Measurements from ENCODE around the gene STAT3. TPM values are rescaled to one million over a fixed set of nuclear protein-coding genes. Genes with fewer than 3 reads are reported as not detected.

The STAT3 gene
- total RNA-seq: 240 and 241 TPM in 2 replicates

DNA sequence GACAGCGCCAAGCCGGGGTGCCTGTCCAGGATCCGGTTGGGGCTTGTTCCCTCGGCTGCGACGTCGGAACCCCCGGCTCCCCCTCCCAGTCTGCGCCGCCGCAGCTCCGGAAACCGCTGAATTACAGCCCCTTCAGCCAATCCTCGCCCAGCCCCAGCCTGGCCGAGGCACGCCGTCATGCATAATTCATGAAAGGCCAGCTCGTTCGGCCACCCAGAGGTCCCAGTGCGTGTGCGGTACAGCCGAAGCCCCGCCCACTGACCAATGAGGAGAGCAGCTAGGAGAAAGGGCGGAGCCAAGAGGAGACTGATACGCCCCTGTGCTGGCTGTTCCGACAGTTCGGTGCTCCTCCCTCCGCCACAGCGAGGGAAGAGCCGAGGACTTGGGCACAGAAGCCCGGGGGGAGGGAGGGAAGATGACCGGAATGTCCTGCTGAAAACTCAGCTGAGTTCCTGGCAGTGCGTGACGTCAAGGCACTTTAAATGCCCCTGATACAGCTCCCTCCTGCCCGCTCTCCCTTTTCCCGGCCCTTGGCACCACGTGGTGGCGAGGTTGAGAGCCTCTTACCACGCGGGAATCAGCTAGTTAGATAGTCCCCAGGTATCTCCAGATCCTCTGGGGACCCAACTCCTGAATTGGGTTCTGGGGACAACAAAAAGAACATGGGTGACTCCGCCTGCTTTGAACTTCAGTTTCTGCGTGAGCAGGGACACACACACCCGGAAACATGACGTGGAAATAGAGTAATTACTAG lies at the start of gene STAT3:
TSS of gene STAT3 (minus strand) at position 62 of the 754 bp plus-strand sequence. CDS start 39,926 bp downstream, outside the sequence.
- Mint-ChIP-seq H3K27me3 (ENCODE audit: insufficient read depth) (no peaks in the 10 kb centered on the region), H3K9me3 (no peaks in the 10 kb centered on the region), H3K27ac (peak within 1 kb of the TSS; percentile 100), H3K4me3 (peak within 1 kb of the TSS; percentile 92), H3K36me3 (ENCODE audit: low read depth) (peaks cover 14% of the 10 kb centered on the region), H3K4me1 (ENCODE audit: low read depth) (peaks cover 54% of the 10 kb centered on the region)
- intact Hi-C loops (cut with micrococcal nuclease): loop anchor here (1.0 to 5.0 kb wide), 9 partner anchors 18 to 456 kb away; partner anchors contain the start of gene ODAD4
- peak; percentile 100 for DNase-seq (ENCODE audit: low spot score)

DNA sequence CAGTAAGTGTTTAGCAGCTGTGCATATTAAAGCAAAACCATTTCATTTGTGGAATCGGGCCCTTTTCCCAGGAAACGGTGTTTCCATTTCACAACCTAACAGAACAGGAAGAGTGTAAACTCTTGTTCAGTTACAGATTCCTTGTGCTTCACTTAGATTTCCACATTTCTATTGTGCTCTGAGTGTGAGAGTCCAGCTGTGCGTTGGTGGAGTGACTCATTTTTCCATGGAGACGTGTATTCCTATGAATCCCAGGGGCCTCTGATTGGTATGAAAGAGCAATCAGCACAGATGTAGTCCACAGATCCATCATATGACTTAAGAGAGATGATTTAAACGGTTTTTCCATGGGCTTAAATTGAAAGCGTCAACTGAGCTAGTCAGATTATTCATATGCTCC lies 48.1 kb upstream of the STAT3 start:
- Mint-ChIP-seq H3K4me1 (ENCODE audit: low read depth) (peaks cover 2% of the 10 kb centered on the region), H3K9me3 (no peaks in the 10 kb centered on the region), H3K36me3 (ENCODE audit: low read depth) (no peaks in the 10 kb centered on the region), H3K27me3 (ENCODE audit: insufficient read depth) (peaks cover 10% of the 10 kb centered on the region), H3K4me3 (no peak overlapping the region), H3K27ac (no peak overlapping the region)
- no peak for DNase-seq (ENCODE audit: low spot score)
- intact Hi-C loops (cut with micrococcal nuclease): no loop called here

DNA sequence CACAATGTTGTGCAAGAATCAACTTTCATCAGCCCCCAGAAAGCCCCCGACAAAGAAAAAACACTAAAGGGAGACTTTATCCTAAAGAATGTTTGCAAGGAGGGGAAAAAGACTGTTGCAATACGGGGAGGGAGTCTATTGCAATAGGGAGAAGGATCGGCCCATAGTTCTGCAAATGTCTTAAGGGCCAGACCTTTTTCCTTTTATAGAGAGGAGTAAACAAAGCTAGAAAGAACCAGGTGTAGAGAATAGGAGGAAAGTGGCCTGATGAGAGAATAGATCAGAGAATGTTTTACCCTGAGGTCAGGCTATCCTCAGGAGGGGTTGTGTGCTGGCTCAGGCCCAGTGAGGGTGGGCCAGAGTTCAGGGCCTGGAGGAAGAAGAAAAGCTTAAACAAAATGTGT lies 43.5 kb upstream of the STAT3 start:
- H3K27me3 Mint-ChIP-seq (ENCODE audit: insufficient read depth): peaks cover 29% of the 10 kb centered on the region
- intact Hi-C loops (cut with micrococcal nuclease): no loop called here

DNA sequence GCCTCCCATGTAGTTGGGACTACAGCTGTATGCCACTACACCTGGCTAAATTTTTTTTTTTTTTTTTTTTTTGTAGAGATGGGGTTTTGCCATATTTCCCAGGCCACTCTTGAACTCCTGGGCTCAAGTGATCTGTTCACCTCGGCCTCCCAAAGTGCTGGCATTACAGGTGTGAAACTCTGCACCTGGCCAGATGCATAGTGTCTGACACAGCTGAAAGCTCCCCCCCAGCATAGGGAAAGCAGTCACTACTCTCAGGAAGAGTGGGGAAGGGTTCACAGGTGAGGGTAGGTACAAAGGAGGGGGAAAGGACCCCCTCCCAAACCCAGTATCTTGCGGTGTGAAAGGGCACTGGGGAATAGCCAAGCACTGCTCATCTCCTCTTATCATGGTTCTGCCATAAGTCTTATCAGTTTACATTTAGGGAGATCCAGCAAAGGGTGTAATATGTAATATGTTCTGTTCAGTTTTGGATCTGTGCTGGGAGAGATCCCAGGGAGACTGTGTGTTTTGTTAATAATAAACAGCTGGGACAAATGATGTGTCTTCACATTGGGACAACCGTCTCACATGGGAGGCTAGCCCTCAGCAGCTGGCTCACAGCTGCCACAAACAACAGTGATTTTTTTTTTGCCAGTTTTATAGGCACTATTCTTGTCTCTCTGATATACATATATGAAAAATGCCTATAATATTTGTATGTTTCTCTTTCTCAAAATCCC lies 41.6 kb upstream of the STAT3 start:
- no peak overlapping the region for H3K4me3 Mint-ChIP-seq
- no peaks in the 10 kb centered on the region for H3K4me1 Mint-ChIP-seq (ENCODE audit: low read depth)
- H3K27ac Mint-ChIP-seq: no peak overlapping the region
- DNase-seq (ENCODE audit: low spot score): no peak
- no peaks in the 10 kb centered on the region for H3K9me3 Mint-ChIP-seq
- intact Hi-C loops (cut with micrococcal nuclease): no loop called here
- H3K36me3 Mint-ChIP-seq (ENCODE audit: low read depth): no peaks in the 10 kb centered on the region
- peaks cover 41% of the 10 kb centered on the region for H3K27me3 Mint-ChIP-seq (ENCODE audit: insufficient read depth)

More for the DNA sequence above, 43.5 kb upstream of the STAT3 start:
- Mint-ChIP-seq H3K4me1 (ENCODE audit: low read depth) (no peaks in the 10 kb centered on the region), H3K36me3 (ENCODE audit: low read depth) (no peaks in the 10 kb centered on the region), H3K9me3 (no peaks in the 10 kb centered on the region), H3K27ac (no peak overlapping the region), H3K4me3 (no peak overlapping the region)
- no peak for DNase-seq (ENCODE audit: low spot score)

DNA sequence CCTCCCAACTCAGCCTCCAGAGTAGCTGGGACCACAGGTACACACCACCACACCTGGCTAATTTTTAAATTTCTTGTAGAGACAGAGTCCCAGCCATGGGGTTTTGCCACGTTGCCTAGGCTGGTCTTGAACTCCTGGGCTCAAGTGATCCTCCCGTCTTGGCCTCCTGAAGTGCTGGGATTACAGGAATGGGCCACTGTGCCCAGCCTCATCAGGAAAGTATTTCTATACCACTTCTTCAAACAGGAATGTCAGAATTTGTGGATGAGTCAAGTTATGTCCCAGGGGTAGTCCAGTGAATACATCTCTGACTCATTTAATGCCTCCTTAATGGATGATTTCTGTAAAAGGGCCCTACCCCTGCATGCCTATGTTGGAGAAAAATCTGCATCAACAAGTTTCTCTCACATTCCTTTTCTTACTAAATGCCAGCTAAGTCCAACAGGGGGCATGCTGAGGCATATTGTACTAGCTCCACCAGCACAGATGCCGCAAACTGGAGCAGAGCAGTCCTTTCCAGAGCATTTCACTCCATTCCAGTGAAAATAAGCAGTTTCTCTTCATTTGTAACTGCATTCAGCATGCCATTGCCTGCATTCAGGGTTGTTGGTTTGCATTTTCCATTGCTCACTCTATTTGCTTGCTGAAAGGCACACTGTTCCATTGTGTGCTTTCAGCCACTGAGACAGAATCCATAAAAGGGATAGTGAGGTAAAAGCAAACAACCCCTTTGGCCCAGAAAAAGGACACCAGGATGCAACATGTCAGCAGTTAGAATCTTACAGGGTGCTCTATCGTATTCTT lies 40.1 kb upstream of the STAT3 start:
- no peaks in the 10 kb centered on the region for H3K4me1 Mint-ChIP-seq (ENCODE audit: low read depth)
- no peak overlapping the region for H3K4me3 Mint-ChIP-seq
- intact Hi-C loops (cut with micrococcal nuclease): loop anchor here (1.0 kb wide), 2 partner anchors 89 to 99 kb away; no protein-coding TSS in a partner anchor
- H3K36me3 Mint-ChIP-seq (ENCODE audit: low read depth): no peaks in the 10 kb centered on the region
- no peaks in the 10 kb centered on the region for H3K9me3 Mint-ChIP-seq
- H3K27me3 Mint-ChIP-seq (ENCODE audit: insufficient read depth): peaks cover 50% of the 10 kb centered on the region
- H3K27ac Mint-ChIP-seq: no peak overlapping the region
- DNase-seq (ENCODE audit: low spot score): peak; percentile 16

DNA sequence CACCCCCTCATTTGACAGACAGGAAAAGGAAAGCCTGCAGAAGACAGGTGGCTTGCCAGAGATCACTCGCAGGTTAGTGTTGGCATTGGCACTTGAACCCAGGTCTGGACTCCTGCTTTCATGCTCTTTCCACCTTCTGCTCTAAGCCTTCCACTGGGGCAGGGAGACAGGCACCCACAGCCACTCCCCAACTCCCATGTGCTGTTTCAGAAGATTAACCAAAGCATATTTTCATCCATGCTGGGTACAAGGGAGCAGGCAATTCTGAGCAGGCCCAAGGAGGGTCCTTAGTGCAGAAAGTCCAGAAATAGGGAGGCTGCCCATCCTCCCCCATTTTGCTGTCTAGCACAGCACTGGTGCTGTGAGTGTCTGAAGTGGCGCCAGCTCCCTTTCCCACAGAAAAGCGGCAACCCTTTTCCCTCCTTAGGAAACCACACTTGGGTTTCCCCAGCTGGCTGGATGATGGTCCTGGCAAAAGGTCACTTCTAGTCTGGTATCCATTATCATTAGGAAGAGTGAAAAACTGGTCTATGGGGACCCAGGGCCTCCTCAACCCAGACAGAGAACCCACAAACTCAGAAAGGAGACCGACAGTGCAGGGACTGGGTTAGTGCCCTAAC lies 36.9 kb upstream of the STAT3 start:
- Mint-ChIP-seq H3K4me1 (ENCODE audit: low read depth) (peaks cover 10% of the 10 kb centered on the region), H3K36me3 (ENCODE audit: low read depth) (peaks cover 3% of the 10 kb centered on the region), H3K4me3 (no peak overlapping the region), H3K27me3 (ENCODE audit: insufficient read depth) (peaks cover 60% of the 10 kb centered on the region), H3K9me3 (no peaks in the 10 kb centered on the region), H3K27ac (no peak overlapping the region)
- intact Hi-C loops (cut with micrococcal nuclease): no loop called here
- no peak for DNase-seq (ENCODE audit: low spot score)

GRCh38 chr17:42423766-42424165 lies 35.5 kb upstream of the STAT3 start:
- no peaks in the 10 kb centered on the region for H3K9me3 Mint-ChIP-seq
- no peak for DNase-seq (ENCODE audit: low spot score)
- peaks cover 63% of the 10 kb centered on the region for H3K27me3 Mint-ChIP-seq (ENCODE audit: insufficient read depth)
- H3K4me3 Mint-ChIP-seq: no peak overlapping the region
- H3K4me1 Mint-ChIP-seq (ENCODE audit: low read depth): peaks cover 18% of the 10 kb centered on the region
- H3K27ac Mint-ChIP-seq: no peak overlapping the region
- peaks cover 3% of the 10 kb centered on the region for H3K36me3 Mint-ChIP-seq (ENCODE audit: low read depth)
- intact Hi-C loops (cut with micrococcal nuclease): no loop called here

DNA sequence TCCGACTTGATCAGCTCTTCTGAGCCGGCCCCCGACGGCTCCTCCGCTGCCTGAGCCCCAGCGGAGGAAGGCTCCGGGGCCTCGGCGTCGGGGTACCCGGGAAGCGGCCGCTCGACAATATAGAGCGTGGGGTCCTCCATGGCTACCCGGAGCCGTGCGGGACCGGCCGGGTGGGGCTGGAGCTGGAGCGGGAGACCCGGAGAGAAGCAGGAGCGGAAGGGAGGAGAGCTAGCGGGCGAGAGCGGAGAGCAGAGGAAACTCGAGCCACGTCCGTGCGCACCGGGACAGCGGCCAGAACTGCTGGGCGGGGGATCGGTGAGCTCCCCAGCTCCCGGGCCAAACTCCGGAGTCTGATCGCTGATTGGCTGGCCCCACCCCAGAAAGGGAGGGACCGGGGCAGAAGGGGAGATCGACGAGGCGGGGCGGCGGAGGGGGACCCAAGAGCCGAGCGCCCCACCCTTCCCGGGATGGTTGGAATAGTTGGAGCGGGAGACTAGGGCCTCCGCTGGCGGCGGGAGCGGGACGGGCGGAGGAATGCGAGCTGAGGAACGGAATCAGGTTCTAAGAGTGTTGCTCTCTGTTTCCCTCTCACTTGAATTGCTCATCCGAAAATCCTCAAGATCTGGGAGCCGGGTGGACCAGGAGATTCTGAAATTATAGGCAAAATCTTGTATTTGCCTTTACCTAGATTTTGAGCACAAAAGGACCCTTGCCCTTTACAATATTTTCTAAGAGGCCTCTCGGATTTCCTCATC lies 34.9 kb upstream of the STAT3 start, which contains the start of gene CAVIN1:
TSS of gene CAVIN1 (minus strand) at position 299 of the 755 bp plus-strand sequence. CDS start at position 140, 159 bp downstream.
- Mint-ChIP-seq H3K27ac (no peak within 1 kb of the TSS), H3K4me3 (peak within 1 kb of the TSS; percentile 81), H3K27me3 (ENCODE audit: insufficient read depth) (peaks cover 63% of the 10 kb centered on the region), H3K9me3 (no peaks in the 10 kb centered on the region), H3K36me3 (ENCODE audit: low read depth) (peaks cover 3% of the 10 kb centered on the region), H3K4me1 (ENCODE audit: low read depth) (peaks cover 18% of the 10 kb centered on the region)
- intact Hi-C loops (cut with micrococcal nuclease): no loop called here
- DNase-seq (ENCODE audit: low spot score): no peak

- DNase-seq (ENCODE audit: low spot score): no peak
- peak overlapping the region; percentile 81 for H3K4me3 Mint-ChIP-seq
- no peaks in the 10 kb centered on the region for H3K9me3 Mint-ChIP-seq
- no peak overlapping the region for H3K27ac Mint-ChIP-seq
- H3K4me1 Mint-ChIP-seq (ENCODE audit: low read depth): peaks cover 18% of the 10 kb centered on the region
- H3K36me3 Mint-ChIP-seq (ENCODE audit: low read depth): peaks cover 3% of the 10 kb centered on the region
- peaks cover 62% of the 10 kb centered on the region for H3K27me3 Mint-ChIP-seq (ENCODE audit: insufficient read depth)
- intact Hi-C loops (cut with micrococcal nuclease): no loop called here
Measured at GRCh38 chr17:42422412-42422957, 34.2 kb upstream of the STAT3 start.

- peaks cover 18% of the 10 kb centered on the region for H3K4me1 Mint-ChIP-seq (ENCODE audit: low read depth)
- peaks cover 56% of the 10 kb centered on the region for H3K27me3 Mint-ChIP-seq (ENCODE audit: insufficient read depth)
- no peak overlapping the region for H3K27ac Mint-ChIP-seq
- DNase-seq (ENCODE audit: low spot score): no peak
- H3K36me3 Mint-ChIP-seq (ENCODE audit: low read depth): peaks cover 3% of the 10 kb centered on the region
- intact Hi-C loops (cut with micrococcal nuclease): no loop called here
- peak overlapping the region; percentile 68 for H3K4me3 Mint-ChIP-seq
- H3K9me3 Mint-ChIP-seq: no peaks in the 10 kb centered on the region
Measured at GRCh38 chr17:42421507-42422338, 33.5 kb upstream of the STAT3 start.

- no peak for DNase-seq (ENCODE audit: low spot score)
- Mint-ChIP-seq H3K4me1 (ENCODE audit: low read depth) (peaks cover 18% of the 10 kb centered on the region), H3K27ac (no peak overlapping the region), H3K4me3 (peak overlapping the region; percentile 68), H3K27me3 (ENCODE audit: insufficient read depth) (peaks cover 54% of the 10 kb centered on the region), H3K36me3 (ENCODE audit: low read depth) (peaks cover 3% of the 10 kb centered on the region), H3K9me3 (no peaks in the 10 kb centered on the region)
- intact Hi-C loops (cut with micrococcal nuclease): no loop called here
Measured at GRCh38 chr17:42421136-42421506, 32.9 kb upstream of the STAT3 start.
